Stimulated activated CD4-positive, alpha-beta T cell treated with anti-CD3 and anti-CD28 coated beads, Interleukin-2, amount 100 ng/mL, for 24 hours (primary cell): ENCODE results near the gene HOXD12.

Experiments
- DNase-seq, 2 donors: peaks; one replicate each; pipeline ENCODE4 v3.0.0-alpha.2; 2020

The HOXD12 gene

GRCh38 chr2:176136374-176137251 is 37.0 kb downstream of the HOXD12 start:
- no peak for DNase-seq

DNA sequence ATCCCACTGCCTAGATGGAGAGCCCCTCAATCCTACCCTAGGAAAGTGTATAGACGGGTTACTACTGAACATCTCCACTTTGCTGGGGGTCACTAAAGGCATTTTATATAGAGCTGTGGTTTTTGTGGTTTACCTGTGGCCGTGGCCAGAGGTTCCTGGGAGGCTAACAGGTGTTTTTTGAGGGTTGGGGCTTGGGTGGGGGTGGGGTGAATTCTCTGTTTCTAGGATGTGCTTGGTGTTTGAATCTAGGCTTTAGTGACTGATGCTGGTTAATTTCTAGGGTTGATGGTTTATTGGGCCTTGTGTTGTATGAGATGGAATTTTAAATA is 37.6 kb downstream of the HOXD12 start:
- DNase-seq, result no peak

DNA sequence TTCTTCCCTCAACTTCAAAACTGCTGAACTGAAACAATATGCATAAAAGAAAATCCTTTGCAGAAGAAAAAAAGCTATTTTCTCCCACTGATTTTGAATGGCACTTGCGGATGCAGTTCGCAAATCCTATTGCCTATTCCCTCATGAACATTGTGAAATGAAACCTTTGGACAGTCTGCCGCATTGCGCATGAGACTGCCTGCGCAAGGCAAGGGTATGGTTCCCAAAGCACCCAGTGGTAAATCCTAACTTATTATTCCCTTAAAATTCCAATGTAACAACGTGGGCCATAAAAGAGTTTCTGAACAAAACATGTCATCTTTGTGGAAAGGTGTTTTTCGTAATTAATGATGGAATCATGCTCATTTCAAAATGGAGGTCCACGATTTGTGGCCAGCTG is 38.3 kb downstream of the HOXD12 start:
- no peak for DNase-seq

DNA sequence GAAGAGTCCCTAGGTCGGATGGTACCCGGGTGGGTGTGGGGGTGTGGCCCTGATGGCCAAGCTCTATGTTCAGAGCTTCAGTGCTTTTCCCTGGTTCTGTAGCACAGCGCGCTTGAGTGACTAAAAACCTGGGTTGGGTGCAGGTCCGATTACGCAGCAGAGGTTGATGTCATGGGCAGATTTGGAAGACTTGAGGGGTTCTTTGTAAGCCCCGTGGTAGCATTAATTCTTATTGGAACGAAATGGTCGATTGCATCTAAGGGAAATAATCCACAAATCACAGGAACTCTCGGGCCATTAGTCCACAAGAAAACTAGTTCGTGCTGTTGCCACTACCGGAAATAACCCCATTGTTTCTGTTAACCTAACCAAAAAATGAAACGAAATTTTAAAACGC is 38.9 kb downstream of the HOXD12 start:
- DNase-seq, result no peak

- DNase-seq, result no peak
Measured at GRCh38 chr2:176138923-176139660, 39.5 kb downstream of the HOXD12 start.

DNA sequence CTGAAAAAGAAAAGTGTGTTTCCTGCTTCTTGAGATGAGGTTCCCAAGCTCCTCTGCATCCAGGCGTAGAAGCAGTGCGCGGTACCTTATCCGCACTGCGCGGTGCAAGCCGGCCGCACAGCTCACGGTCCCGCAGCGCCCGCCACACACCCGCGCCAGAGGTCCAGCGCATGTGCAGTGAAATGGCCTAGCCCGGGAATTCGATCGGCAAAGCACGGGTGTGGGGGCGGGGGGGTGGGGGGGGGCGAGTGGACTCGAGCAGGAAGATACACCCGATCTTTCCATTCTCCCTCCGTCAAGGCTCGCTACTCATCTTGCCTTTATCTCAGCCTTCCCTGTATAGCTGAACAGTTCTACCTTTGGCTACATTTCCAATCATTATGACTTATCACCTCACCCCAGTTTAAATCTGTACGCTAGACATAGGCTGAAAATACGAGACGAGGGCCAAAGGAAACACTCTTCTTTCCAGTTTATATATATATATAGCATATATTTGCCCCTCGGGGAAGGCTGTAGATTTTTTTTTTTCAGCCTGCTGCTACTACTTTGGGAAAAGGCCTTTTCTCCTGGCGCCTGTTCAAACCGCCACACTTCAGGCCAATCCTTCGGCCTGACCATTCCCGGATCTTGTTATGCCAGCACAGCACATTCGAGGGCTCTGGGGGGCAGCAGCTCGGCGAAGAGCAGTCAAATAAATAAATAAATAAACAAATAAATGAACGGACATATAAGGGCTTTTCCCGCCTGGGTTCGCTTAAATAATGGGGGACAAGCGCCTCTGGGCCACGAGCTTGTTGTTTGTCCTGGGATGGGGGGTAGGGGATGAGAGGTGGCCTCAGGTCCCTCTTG is 40.3 kb downstream of the HOXD12 start:
- no peak for DNase-seq

GRCh38 chr2:176140513-176141317 is 41.1 kb downstream of the HOXD12 start:
- DNase-seq, result peak; percentile 56 to 78

GRCh38 chr2:176142281-176142680 is 42.7 kb downstream of the HOXD12 start:
- DNase-seq, result no peak

DNA sequence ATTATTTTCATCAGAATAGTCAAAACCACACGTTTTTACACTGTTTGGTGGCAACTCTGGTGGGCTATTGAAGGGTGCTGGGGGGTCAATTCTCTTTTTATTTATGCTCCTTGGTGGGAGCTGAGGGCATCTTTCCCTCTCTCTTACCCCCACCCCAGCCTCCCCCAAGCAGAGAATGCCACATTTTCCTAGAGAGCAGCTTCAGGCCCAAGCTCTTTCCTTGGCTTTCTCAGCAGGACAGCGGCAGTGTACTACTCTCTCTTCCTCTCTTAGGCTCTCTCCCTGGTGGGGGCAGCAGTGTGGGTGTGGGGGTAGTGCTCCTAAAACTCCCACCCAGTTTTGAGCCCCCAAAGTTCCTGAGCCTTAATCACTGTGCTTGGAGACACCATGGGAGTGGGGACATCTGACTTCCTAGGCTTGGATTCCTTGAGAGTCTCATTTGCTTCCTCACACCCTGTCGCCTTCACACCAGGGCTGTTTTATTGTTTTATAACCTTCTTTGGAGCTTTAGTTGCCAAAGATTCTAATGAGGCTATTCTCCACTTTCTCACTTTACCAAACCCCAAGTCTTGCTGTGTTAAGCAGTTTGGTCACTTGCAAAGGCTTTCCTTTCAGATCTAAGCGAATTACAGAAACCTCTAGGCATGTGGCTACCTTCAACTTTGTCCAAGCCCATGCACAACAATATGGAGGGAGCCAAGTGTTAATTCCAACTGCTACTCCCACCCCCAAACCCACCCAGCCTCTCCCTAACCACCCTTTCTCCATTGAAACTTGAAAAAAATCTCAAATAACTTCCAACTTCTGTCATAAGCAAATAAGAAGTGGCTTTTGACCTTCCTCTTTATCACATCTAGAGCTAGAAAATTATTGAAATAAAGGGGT is 45.7 kb downstream of the HOXD12 start:
- DNase-seq, result no peak

- DNase-seq, result no peak
Measured at GRCh38 chr2:176146101-176146500, 46.5 kb downstream of the HOXD12 start.

- DNase-seq, result no peak
Measured at GRCh38 chr2:176146645-176147044, 47.0 kb downstream of the HOXD12 start.

- DNase-seq, result no peak
Measured at GRCh38 chr2:176147210-176147799, 47.7 kb downstream of the HOXD12 start.

- no peak for DNase-seq
Measured at GRCh38 chr2:176147800-176148496, 48.4 kb downstream of the HOXD12 start.

- no peak for DNase-seq
Measured at GRCh38 chr2:176148751-176149421, 49.3 kb downstream of the HOXD12 start.

- no peak for DNase-seq
Measured at GRCh38 chr2:176149481-176149938, 49.9 kb downstream of the HOXD12 start.

DNA sequence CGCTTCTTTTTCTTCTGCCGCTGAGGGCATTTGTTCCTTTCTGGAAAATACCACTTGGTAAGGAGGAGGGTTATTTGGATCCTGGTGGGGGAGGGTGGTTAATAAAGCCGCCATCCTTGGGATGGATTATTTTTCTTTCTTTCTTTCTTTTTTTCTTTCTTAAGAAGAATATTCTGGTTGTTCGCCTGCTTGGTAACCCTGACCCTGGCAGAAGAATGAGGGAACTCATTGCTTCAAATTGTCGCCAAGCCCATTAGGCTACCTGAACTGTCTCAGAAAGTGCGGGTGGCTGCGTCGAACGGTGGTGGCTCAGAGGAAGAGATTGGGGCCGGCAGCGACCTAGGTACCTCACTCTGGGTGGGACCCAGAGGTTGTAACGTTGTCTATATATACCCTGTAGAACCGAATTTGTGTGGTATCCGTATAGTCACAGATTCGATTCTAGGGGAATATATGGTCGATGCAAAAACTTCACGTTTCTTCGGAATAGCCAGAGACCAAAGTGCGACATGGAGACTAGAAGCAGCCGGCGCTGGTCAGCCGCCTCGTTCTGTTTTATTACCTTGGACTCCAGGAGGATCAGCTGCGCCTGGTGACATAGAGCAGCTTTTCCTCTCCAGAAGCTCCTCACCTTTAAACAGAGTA is 50.5 kb downstream of the HOXD12 start:
- no peak for DNase-seq

DNA sequence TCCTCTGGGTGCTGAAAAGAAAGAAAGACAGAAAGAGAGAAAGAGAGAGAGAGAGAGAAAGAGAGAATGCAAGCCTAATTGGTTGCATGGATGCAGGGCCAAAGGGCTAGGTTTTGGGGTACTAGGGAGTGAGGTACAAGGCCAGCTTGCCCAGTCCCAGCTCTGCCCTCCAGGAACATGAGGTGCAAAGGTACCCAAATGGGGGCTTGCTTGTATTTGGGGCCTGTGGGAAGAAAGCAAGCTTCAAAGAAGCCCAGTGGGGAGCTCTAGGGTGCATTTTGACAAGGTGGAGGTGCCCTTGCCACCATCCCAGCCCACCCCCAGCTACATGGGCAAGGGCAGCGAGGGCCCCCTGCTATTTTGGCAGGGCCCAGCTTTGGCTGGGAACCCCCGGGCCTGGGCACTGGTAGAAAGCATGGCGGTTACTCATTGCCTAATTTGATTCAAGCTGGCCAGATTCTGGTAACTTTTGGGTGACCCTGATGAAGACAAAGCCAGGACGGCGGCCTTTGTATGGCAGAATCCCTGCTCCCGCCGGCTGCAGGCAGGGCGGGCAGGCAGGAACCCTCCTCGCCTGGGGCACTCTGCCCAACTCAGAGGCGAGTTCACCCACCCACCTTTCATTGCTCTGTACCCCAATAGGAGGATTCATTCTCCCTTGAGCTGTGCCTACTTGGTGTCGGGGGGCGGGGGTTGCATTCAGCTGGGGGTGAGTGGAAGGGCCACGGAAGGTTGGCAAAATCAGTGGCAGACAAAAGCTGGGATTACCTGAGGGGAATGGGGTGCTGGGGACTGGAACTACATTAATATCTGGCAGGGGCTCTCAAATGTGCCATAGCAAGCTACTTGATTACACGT is 51.2 kb downstream of the HOXD12 start:
- DNase-seq, result no peak
